A549 (cell line): Measurements from ENCODE around the gene CHST13. TPM values are rescaled to one million over a fixed set of nuclear protein-coding genes. Genes with fewer than 3 reads are reported as not detected.

Experiments
- ATAC-seq, 2 experiments: fragments of 200-7000 bp in 1 of 2; fragments of >200 bp in 1 of 2; cut with Nextera tagmentation in 1 of 2; cut with Tn5 transposase in 1 of 2; 3 replicates each; pipeline versions ENCODE4 v1.8.0 to v1.9.1; 2018 to 2020; ENCODE audit warnings: mild to moderate bottlenecking in 1 of 2, moderate library complexity in 1 of 2
- CTCF ChIA-PET: fragments of 300-600 bp; sonication (Branson Sonifier 250); formaldehyde crosslinking; extraction: SDS; loops from one replicate; lab custom pipeline; 2021; ENCODE audit warnings: antibody characterized with exemption, inconsistent platforms; lab: Yijun Ruan, JAX
- POLR2A ChIA-PET: fragments of 350-600 bp; formaldehyde crosslinking; extraction: SDS; loops from one replicate; lab custom pipeline; 2021; ENCODE audit warnings: antibody characterized with exemption, inconsistent platforms; lab: Yijun Ruan, JAX
- DNase-seq, 2 experiments: peaks; one replicate each; pipeline versions ENCODE4 v3.0.0 to v3.0.0-alpha.2; 2011 to 2016; ENCODE audit warnings: low read depth in 1 of 2, low spot score in 1 of 2
- FAIRE-seq: peaks from 2 replicates; lab custom pipeline; 2011; peaks lifted over from hg19 to GRCh38; lab: Jason Lieb, UNC
- H3K27ac ChIP-seq, 2 experiments: fragments of >200 bp; sonication (Bioruptor Twin); formaldehyde crosslinking; 3 replicates each; pipeline ENCODE4 v1.5.1; 2016 to 2017
- H3K4me1 ChIP-seq: fragments of >200 bp; sonication (Bioruptor Twin); formaldehyde crosslinking; 3 replicates; pipeline ENCODE4 v1.6.1; 2016
- H3K4me2 ChIP-seq: fragments of >200 bp; sonication (Bioruptor Twin); formaldehyde crosslinking; 3 replicates; pipeline ENCODE4 v1.6.1; 2016
- H3K4me3 ChIP-seq: fragments of >200 bp; sonication (Bioruptor Twin); formaldehyde crosslinking; 3 replicates; pipeline ENCODE4 v1.5.1; 2016
- H3K9me3 ChIP-seq: fragments of >200 bp; sonication (Bioruptor Twin); formaldehyde crosslinking; 3 replicates; pipeline ENCODE4 v1.6.1; 2016
- BCL3 ChIP-seq: fragments of >200 bp; sonication (Bioruptor Twin); formaldehyde crosslinking; IDR thresholded peaks from 3 replicates; pipeline ENCODE4 v1.6.1; 2016
- CBX8 ChIP-seq: fragments of 200-600 bp; sonication (generic); IDR thresholded peaks from 2 replicates; pipeline ENCODE4 v1.6.1; 2016
- CHD2 ChIP-seq: fragments of 150-350 bp; IDR thresholded peaks from 2 replicates; pipeline ENCODE4 v1.6.1; 2014; ENCODE audit warnings: low read length; ENCODE audit not compliant: partially characterized antibody
- CHD4 ChIP-seq: fragments of 200-600 bp; sonication (generic); IDR thresholded peaks from 2 replicates; pipeline ENCODE4 v1.6.1; 2016; ENCODE audit warnings: antibody characterized with exemption, mild to moderate bottlenecking, borderline replicate concordance
- CTCF ChIP-seq: fragments of >200 bp; sonication (Bioruptor Twin); formaldehyde crosslinking; IDR thresholded peaks from 3 replicates; pipeline ENCODE4 v1.5.1; 2016
- E2F6 ChIP-seq: IDR thresholded peaks from 2 replicates; pipeline ENCODE4 v1.6.1; 2012; ENCODE audit warnings: low read depth, borderline replicate concordance
- EP300 ChIP-seq, 2 experiments: fragments of >200 bp; sonication (Bioruptor Twin); formaldehyde crosslinking; IDR thresholded peaks; 2 replicates in 1 of 2; 3 replicates in 1 of 2; pipeline ENCODE4 v1.6.1; 2016 to 2017
- FOSB ChIP-seq: fragments of 250-450 bp; sonication (Bioruptor Pico); IDR thresholded peaks from 2 replicates; pipeline ENCODE4 v1.5.0; 2020; ENCODE audit warnings: mild to moderate bottlenecking, moderate library complexity
- FOSL2 ChIP-seq, 2 experiments: fragments of 450-650 bp in 1 of 2; fragments of >200 bp in 1 of 2; sonication (Bioruptor Twin) in 1 of 2; formaldehyde crosslinking; IDR thresholded peaks; 2 replicates each; pipeline versions ENCODE4 v1.5.0 to v1.6.1; 2016 to 2020; ENCODE audit warnings: mild to moderate bottlenecking in 1 of 2, moderate library complexity in 1 of 2
- FOXS1 ChIP-seq: fragments of 250-450 bp; sonication (Bioruptor Pico); IDR thresholded peaks from 2 replicates; pipeline ENCODE4 v1.5.0; 2020; ENCODE audit warnings: mild to moderate bottlenecking, moderate library complexity
- HDAC2 ChIP-seq: fragments of 200-600 bp; sonication (generic); IDR thresholded peaks from 2 replicates; pipeline ENCODE4 v1.6.1; 2016
- HES2 ChIP-seq: fragments of >200 bp; sonication (Bioruptor Twin); formaldehyde crosslinking; IDR thresholded peaks from 2 replicates; pipeline ENCODE4 v1.6.1; 2016
- HOXB13 ChIP-seq: fragments of 250-450 bp; sonication (Bioruptor Pico); IDR thresholded peaks from 2 replicates; pipeline ENCODE4 v1.5.0; 2020; ENCODE audit warnings: low read depth, mild to moderate bottlenecking, moderate library complexity
- JUN ChIP-seq, 2 experiments: fragments of >200 bp; sonication (Bioruptor Twin); formaldehyde crosslinking; IDR thresholded peaks; 2 replicates in 1 of 2; 3 replicates in 1 of 2; pipeline ENCODE4 v1.6.1; 2016 to 2017
- JUNB ChIP-seq: fragments of >200 bp; sonication (Bioruptor Twin); formaldehyde crosslinking; IDR thresholded peaks from 2 replicates; pipeline ENCODE4 v1.6.1; 2016
- KDM1A ChIP-seq: fragments of 200-600 bp; sonication (generic); IDR thresholded peaks from 2 replicates; pipeline ENCODE4 v1.6.1; 2016; ENCODE audit warnings: low read depth, mild to moderate bottlenecking
- MYC ChIP-seq: IDR thresholded peaks from 2 replicates; pipeline ENCODE4 v1.6.1; 2012; ENCODE audit warnings: mild to moderate bottlenecking, inconsistent platforms, low read length, improper control_type of control experiment, borderline replicate concordance
- PBX3 ChIP-seq: IDR thresholded peaks from 2 replicates; pipeline ENCODE4 v1.6.1; 2012
- PHF8 ChIP-seq: fragments of 200-600 bp; sonication (generic); IDR thresholded peaks from 2 replicates; pipeline ENCODE4 v1.6.1; 2016; ENCODE audit warnings: low read depth, mild to moderate bottlenecking, antibody characterized with exemption, moderate library complexity, borderline replicate concordance
- RARB ChIP-seq: fragments of 250-450 bp; sonication (Bioruptor Pico); IDR thresholded peaks from 2 replicates; pipeline ENCODE4 v1.8.0; 2021; ENCODE audit warnings: mild to moderate bottlenecking, moderate library complexity
- RFX5 ChIP-seq: fragments of 450-650 bp; IDR thresholded peaks from 2 replicates; pipeline ENCODE4 v1.7.1; 2014; ENCODE audit warnings: antibody characterized with exemption, mild to moderate bottlenecking, moderate library complexity
- RNF2 ChIP-seq: fragments of 200-600 bp; sonication (generic); IDR thresholded peaks from 2 replicates; pipeline ENCODE4 v1.6.1; 2016; ENCODE audit warnings: low read depth, mild to moderate bottlenecking, antibody characterized with exemption, moderate library complexity, borderline replicate concordance
- TFCP2L1 ChIP-seq: fragments of 250-450 bp; sonication (Bioruptor Pico); IDR thresholded peaks from 2 replicates; pipeline ENCODE4 v1.5.0; 2021; ENCODE audit warnings: mild to moderate bottlenecking
- USF2 ChIP-seq: fragments of 450-650 bp; IDR thresholded peaks from 2 replicates; pipeline ENCODE4 v1.6.1; 2014; ENCODE audit warnings: antibody characterized with exemption
- ZC3H11A ChIP-seq: fragments of 450-650 bp; IDR thresholded peaks from 2 replicates; pipeline ENCODE4 v1.6.1; 2014; ENCODE audit warnings: antibody characterized with exemption, mild to moderate bottlenecking
- ZFP36 ChIP-seq: fragments of 450-650 bp; IDR thresholded peaks from 2 replicates; pipeline ENCODE4 v1.6.1; 2014; ENCODE audit warnings: borderline replicate concordance; ENCODE audit not compliant: partially characterized antibody
- ZNF302 ChIP-seq: fragments of 250-450 bp; sonication (Bioruptor Pico); IDR thresholded peaks from 2 replicates; pipeline ENCODE4 v1.9.0; 2021; ENCODE audit warnings: inconsistent platforms, mild to moderate bottlenecking, moderate library complexity
- ZSCAN20 ChIP-seq: fragments of 250-450 bp; sonication (Bioruptor Pico); IDR thresholded peaks from 2 replicates; pipeline ENCODE4 v1.8.0; 2022; ENCODE audit warnings: mild to moderate bottlenecking, moderate library complexity
- WGBS: methylation state at CpG from one replicate; pipeline ENCODE4 v1.1.6; 2017; ENCODE audit errors: missing lambda C conversion rate; 5-methylcytosine and 5-hydroxymethylcytosine counted together
- polyA plus RNA-seq, 4 experiments: library from polyadenylated mRNA; depleted of rRNA in 3 of 4; stranded (reverse); fragments of >200 nt; fragmentation: RNase III in 1 of 4; extraction: RNeasy Plus Mini Kit Qiagen cat#74134 plus additional on column Dnase treatment in 1 of 4; gene quantifications; 2 replicates in 3 of 4; 3 replicates in 1 of 4; pipeline ENCODE4 v1.2.3, GENCODE V29; 2011 to 2017

Gene CHST13
- polyA plus RNA-seq, 2 of the 4 experiments (the other 2 are of a cell fraction): 0.30 to 0.59 TPM

- CTCF ChIA-PET: no interaction called here
- WGBS: 73% methylated on average over 8 of the region's 8 CpGs
- DNase-seq: no peak
- TF ChIP-seq ZFP36 (no peak), JUNB (no peak), HOXB13 (CRISPR knock-in tag) (no peak), PHF8 (no peak)
- POLR2A ChIA-PET: no interaction called here
- Histone ChIP-seq H3K27ac (no peak overlapping the region), H3K4me3 (no peak overlapping the region), H3K9me3 (no peaks in the 10 kb centered on the region), H3K4me1 (no peaks in the 10 kb centered on the region), H3K4me2 (no peak overlapping the region)
- no peak for ATAC-seq
- no peak for FAIRE-seq
Observed at GRCh38 chr3:126485176-126485897, 38.6 kb upstream of the CHST13 start.

GRCh38 chr3:126485956-126486355 is 38.0 kb upstream of the CHST13 start:
- Histone ChIP-seq H3K9me3 (no peaks in the 10 kb centered on the region), H3K4me1 (no peaks in the 10 kb centered on the region), H3K4me2 (no peak overlapping the region), H3K4me3 (no peak overlapping the region), H3K27ac (no peak overlapping the region)
- CTCF ChIA-PET: no interaction called here
- no peak for FAIRE-seq
- no peak for ATAC-seq
- POLR2A ChIA-PET: no interaction called here
- TF ChIP-seq ZNF302 (no peak), FOSB (CRISPR knock-in tag) (no peak), FOXS1 (CRISPR knock-in tag) (no peak), ZSCAN20 (CRISPR knock-in tag) (no peak), RNF2 (no peak), KDM1A (no peak), JUN (IDR thresholded peaks at IDR 0.05) (no peak), HES2 (no peak), FOSL2 (IDR thresholded peaks at IDR 0.05) (no peak), FOSL2 (CRISPR knock-in tag; IDR thresholded peaks at IDR 0.05) (no peak), CHD4 (no peak), MYC (no peak), RFX5 (no peak), HDAC2 (no peak), PBX3 (no peak), BCL3 (no peak), TFCP2L1 (CRISPR knock-in tag) (no peak), RARB (no peak), EP300 (IDR thresholded peaks at IDR 0.05) (no peak), ZC3H11A (no peak)
- no peak for DNase-seq
- WGBS: 93% methylated on average over 7 of the region's 9 CpGs

GRCh38 chr3:126486360-126486847 is 37.6 kb upstream of the CHST13 start:
- no peak overlapping the region for H3K4me3 ChIP-seq
- no peak for FAIRE-seq
- POLR2A ChIA-PET: no interaction called here
- no peak for DNase-seq
- WGBS: 78% methylated on average over 12 of the region's 14 CpGs
- no peaks in the 10 kb centered on the region for H3K9me3 ChIP-seq
- H3K4me2 ChIP-seq: no peak overlapping the region
- no peaks in the 10 kb centered on the region for H3K4me1 ChIP-seq
- H3K27ac ChIP-seq: no peak overlapping the region
- TF ChIP-seq CTCF (no peak), CBX8 (no peak), CHD4 (no peak), CHD2 (no peak), KDM1A (no peak), ZC3H11A (no peak), HDAC2 (no peak), E2F6 (no peak), USF2 (no peak)
- CTCF ChIA-PET: no interaction called here
- ATAC-seq: no peak
